ENCODE data around the gene IQUB. TPM values are rescaled to one million over a fixed set of nuclear protein-coding genes. Genes with fewer than 3 reads are reported as not detected.

Gene IQUB
- polyA plus RNA-seq, 1 donor (not counting 4 experiments of a cell fraction or from before 2014, with no cell fraction given) = 0.04 TPM

- H3K36me3 ChIP-seq (ENCODE audit: control insufficient read depth in 2 of 2, extremely low read depth in 1 of 2, insufficient read depth in 2 of 2, low read length in 2 of 2) = no peaks in the 10 kb centered on the region
- H3K9me1 ChIP-seq (ENCODE audit: control insufficient read depth, extremely low read depth, insufficient read depth, low read length) = no peaks in the 10 kb centered on the region
- dilution Hi-C loops (cut with MboI; ENCODE audit: extremely low pct_ligation_motif_present, low sequenced_read_pairs) = no loop called here
- H3K4me1 ChIP-seq (ENCODE audit: control insufficient read depth, extremely low read depth, insufficient read depth, low read length) = no peaks in the 10 kb centered on the region
- FAIRE-seq (no peak), DNase-seq (ENCODE audit: low read depth, low spot score) (no peak)
- no peaks in the 10 kb centered on the region for H3K9me3 ChIP-seq (ENCODE audit: control insufficient read depth, low read depth, low read length)
- no peak overlapping the region for H3K4me3 ChIP-seq (ENCODE audit: control insufficient read depth in 2 of 3, extremely low read depth in 1 of 3, insufficient read depth in 2 of 3, low read depth in 1 of 3, low read length in 3 of 3)
- H3K79me2 ChIP-seq (ENCODE audit: control insufficient read depth, insufficient read depth, low read length) = no peaks in the 10 kb centered on the region
- H3K27me3 ChIP-seq (ENCODE audit: control insufficient read depth, extremely low read depth, insufficient read depth, low read length) = no peaks in the 10 kb centered on the region
- H2AFZ ChIP-seq (ENCODE audit: control insufficient read depth, low read length) = no peak overlapping the region
- no peaks in the 10 kb centered on the region for H4K20me1 ChIP-seq (ENCODE audit: control insufficient read depth, extremely low read depth, insufficient read depth, low read length)
- TF ChIP-seq EZH2 (IDR thresholded peaks at IDR 0.05; ENCODE audit: low read length) (no peak), CTCF (optimal IDR thresholded peaks at IDR 0.05 in 1 of 3, IDR thresholded peaks at IDR 0.05 in 1 of 3, conservative IDR thresholded peaks at IDR 0.05 in 1 of 3; ENCODE audit: extremely low read depth in 1 of 3, insufficient read depth in 2 of 3, low read length in 3 of 3) (no peak)
- H3K9ac ChIP-seq (ENCODE audit: control insufficient read depth, extremely low read depth, insufficient read depth, low read length) = no peak overlapping the region
- H3K4me2 ChIP-seq (ENCODE audit: control insufficient read depth, extremely low read depth, insufficient read depth, low read depth, low read length) = no peak overlapping the region
- H3K27ac ChIP-seq (ENCODE audit: control insufficient read depth, insufficient read depth, low read length) = no peak overlapping the region
These were observed 32.2 kb downstream of the IQUB start for GRCh38 chr7:123502201-123502600.

GRCh38 chr7:123500878-123501489 is 33.4 kb downstream of the IQUB start:
- H3K36me3 ChIP-seq (ENCODE audit: control insufficient read depth in 2 of 2, extremely low read depth in 1 of 2, insufficient read depth in 2 of 2, low read length in 2 of 2) = no peaks in the 10 kb centered on the region
- TF ChIP-seq EZH2 (IDR thresholded peaks at IDR 0.05; ENCODE audit: low read length) = no peak
- no peak for TF ChIP-seq CTCF (optimal IDR thresholded peaks at IDR 0.05 in 1 of 3, IDR thresholded peaks at IDR 0.05 in 1 of 3, conservative IDR thresholded peaks at IDR 0.05 in 1 of 3; ENCODE audit: extremely low read depth in 1 of 3, insufficient read depth in 2 of 3, low read length in 3 of 3)

More at GRCh38 chr7:123500878-123501489, 33.4 kb downstream of the IQUB start:
- no peaks in the 10 kb centered on the region for H3K4me1 ChIP-seq (ENCODE audit: control insufficient read depth, extremely low read depth, insufficient read depth, low read length)
- no peaks in the 10 kb centered on the region for H3K9me3 ChIP-seq (ENCODE audit: control insufficient read depth, low read depth, low read length)
- no peaks in the 10 kb centered on the region for H4K20me1 ChIP-seq (ENCODE audit: control insufficient read depth, extremely low read depth, insufficient read depth, low read length)
- FAIRE-seq (no peak), DNase-seq (ENCODE audit: low read depth, low spot score) (no peak)
- no peaks in the 10 kb centered on the region for H3K9me1 ChIP-seq (ENCODE audit: control insufficient read depth, extremely low read depth, insufficient read depth, low read length)
- H3K27me3 ChIP-seq (ENCODE audit: control insufficient read depth, extremely low read depth, insufficient read depth, low read length) = no peaks in the 10 kb centered on the region
- no peak overlapping the region for H3K4me3 ChIP-seq (ENCODE audit: control insufficient read depth in 2 of 3, extremely low read depth in 1 of 3, insufficient read depth in 2 of 3, low read depth in 1 of 3, low read length in 3 of 3)
- dilution Hi-C loops (cut with MboI; ENCODE audit: extremely low pct_ligation_motif_present, low sequenced_read_pairs) = no loop called here
- H3K27ac ChIP-seq (ENCODE audit: control insufficient read depth, insufficient read depth, low read length) = no peak overlapping the region
- no peak overlapping the region for H2AFZ ChIP-seq (ENCODE audit: control insufficient read depth, low read length)
- H3K4me2 ChIP-seq (ENCODE audit: control insufficient read depth, extremely low read depth, insufficient read depth, low read depth, low read length) = no peak overlapping the region
- no peaks in the 10 kb centered on the region for H3K79me2 ChIP-seq (ENCODE audit: control insufficient read depth, insufficient read depth, low read length)
- no peak overlapping the region for H3K9ac ChIP-seq (ENCODE audit: control insufficient read depth, extremely low read depth, insufficient read depth, low read length)
